ENCODE measurements around the gene EPHA2.
"Not testable (repeated sequence)": the region's sequence is repeated elsewhere in the genome, so short reads cannot be mapped to it uniquely, and the experiment has no call there.

GRCh38 chr1:16107039-16107438, 48.8 kb downstream of the EPHA2 start:
- TF ChIP-seq MAX (IDR thresholded peaks at IDR 0.05); FOXA1 (IDR thresholded peaks at IDR 0.05); CTCF (IDR thresholded peaks at IDR 0.05; ENCODE audit: low read depth, low read length, missing input control); REST (IDR thresholded peaks at IDR 0.05); JUND (IDR thresholded peaks at IDR 0.05): not testable (repeated sequence)

Data from liver (tissue), 3 donors.